ENCODE results near the gene TTC17. TPM values are rescaled to one million over a fixed set of nuclear protein-coding genes. Genes with fewer than 3 reads are reported as not detected.

The TTC17 gene
- total and polyA plus RNA-seq, 10 donors = 31.1 to 208 (median 109) TPM

DNA sequence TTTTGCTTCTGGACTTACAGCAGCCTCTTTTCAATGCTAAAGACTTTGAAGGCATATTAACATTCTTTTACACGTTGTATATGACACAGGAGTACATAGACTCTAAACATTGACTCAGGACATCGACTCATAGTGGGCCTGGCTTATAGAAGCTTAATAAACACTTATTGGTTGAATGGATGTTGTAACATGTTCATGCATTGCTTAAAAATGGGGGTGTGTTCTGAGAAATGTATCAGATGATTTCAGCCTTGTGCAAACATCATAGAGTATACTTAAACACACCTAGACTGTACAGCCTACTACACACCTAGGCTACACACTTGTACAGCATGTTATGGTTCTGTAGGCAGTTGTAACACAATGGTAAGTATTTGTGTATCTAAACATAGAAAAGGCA is 17.9 kb downstream of the TTC17 start:
- Histone ChIP-seq H3K36me3 (peaks cover 0 to 62% (median 12%) of the 10 kb centered on the region in 6 donors), H3K4me1 (peaks cover 0 to 32% (median 2%) of the 10 kb centered on the region in 6 donors), H3K27ac (no peak overlapping the region), H3K9me3 (no peaks in the 10 kb centered on the region), H3K4me3 (no peak overlapping the region), H3K27me3 (replicated peaks in 1 of 7) (no peaks in the 10 kb centered on the region)
- TF ChIP-seq, protein P1, sequence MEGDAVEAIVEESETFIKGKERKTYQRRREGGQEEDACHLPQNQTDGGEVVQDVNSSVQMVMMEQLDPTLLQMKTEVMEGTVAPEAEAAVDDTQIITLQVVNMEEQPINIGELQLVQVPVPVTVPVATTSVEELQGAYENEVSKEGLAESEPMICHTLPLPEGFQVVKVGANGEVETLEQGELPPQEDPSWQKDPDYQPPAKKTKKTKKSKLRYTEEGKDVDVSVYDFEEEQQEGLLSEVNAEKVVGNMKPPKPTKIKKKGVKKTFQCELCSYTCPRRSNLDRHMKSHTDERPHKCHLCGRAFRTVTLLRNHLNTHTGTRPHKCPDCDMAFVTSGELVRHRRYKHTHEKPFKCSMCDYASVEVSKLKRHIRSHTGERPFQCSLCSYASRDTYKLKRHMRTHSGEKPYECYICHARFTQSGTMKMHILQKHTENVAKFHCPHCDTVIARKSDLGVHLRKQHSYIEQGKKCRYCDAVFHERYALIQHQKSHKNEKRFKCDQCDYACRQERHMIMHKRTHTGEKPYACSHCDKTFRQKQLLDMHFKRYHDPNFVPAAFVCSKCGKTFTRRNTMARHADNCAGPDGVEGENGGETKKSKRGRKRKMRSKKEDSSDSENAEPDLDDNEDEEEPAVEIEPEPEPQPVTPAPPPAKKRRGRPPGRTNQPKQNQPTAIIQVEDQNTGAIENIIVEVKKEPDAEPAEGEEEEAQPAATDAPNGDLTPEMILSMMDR (IDR thresholded peaks at IDR 0.05 in 8 of 11, conservative IDR thresholded peaks at IDR 0.05 in 3 of 11) = no peak
- TF ChIP-seq POLR2AphosphoS5 (IDR thresholded peaks at IDR 0.05) = no peak
- TF ChIP-seq POLR2A (IDR thresholded peaks at IDR 0.05) = no peak
- intact Hi-C loops (cut with DNase I; ENCODE audit: low total_unique reads) = no loop called here
- DNase-seq = no peak
- WGBS, 5 donors = 82 to 92% (median 84%) methylated on average over 2 of the region's 2 CpGs

- H3K9me3 ChIP-seq = no peaks in the 10 kb centered on the region
- no peak overlapping the region for H3K27ac ChIP-seq
- H3K27me3 ChIP-seq (replicated peaks in 1 of 7) = no peaks in the 10 kb centered on the region
- intact Hi-C loops (cut with DNase I; ENCODE audit: low total_unique reads) = no loop called here
- TF ChIP-seq POLR2AphosphoS5 (IDR thresholded peaks at IDR 0.05) (no peak), POLR2A (IDR thresholded peaks at IDR 0.05) (no peak)
- TF ChIP-seq, protein P1 (IDR thresholded peaks at IDR 0.05 in 8 of 11, conservative IDR thresholded peaks at IDR 0.05 in 3 of 11) = no peak
- peaks cover 0 to 24% (median 2%) of the 10 kb centered on the region in 6 donors for H3K4me1 ChIP-seq
- no peak for DNase-seq
- no peak overlapping the region for H3K4me3 ChIP-seq
- H3K36me3 ChIP-seq = peaks cover 0 to 58% (median 13%) of the 10 kb centered on the region in 6 donors
Measured at GRCh38 chr11:43377389-43377788, 18.7 kb downstream of the TTC17 start.

DNA sequence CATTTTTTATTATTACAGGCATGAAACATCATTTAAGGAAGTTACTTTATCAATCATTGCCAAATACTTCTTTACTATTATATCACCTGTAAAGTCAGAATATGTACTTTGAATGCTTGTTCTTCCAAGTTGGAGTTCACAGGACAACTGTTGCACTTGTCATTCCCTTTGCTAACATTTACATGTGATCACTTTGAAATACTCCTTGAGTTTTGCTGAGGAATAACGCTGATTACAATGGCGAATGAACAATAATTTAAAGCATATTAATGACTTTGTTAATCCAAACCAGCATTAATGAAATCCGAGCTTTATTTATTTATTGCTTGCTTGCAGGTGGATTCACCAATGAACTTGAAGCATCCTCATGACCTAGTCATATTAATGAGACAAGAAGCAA is 20.2 kb downstream of the TTC17 start:
- no peaks in the 10 kb centered on the region for H3K27me3 ChIP-seq (replicated peaks in 1 of 7)
- H3K4me3 ChIP-seq = no peak overlapping the region
- no peak overlapping the region for H3K27ac ChIP-seq
- intact Hi-C loops (cut with DNase I; ENCODE audit: low total_unique reads) = no loop called here
- peaks cover 0 to 58% (median 16%) of the 10 kb centered on the region in 6 donors for H3K36me3 ChIP-seq
- TF ChIP-seq, protein P1 (IDR thresholded peaks at IDR 0.05 in 8 of 11, conservative IDR thresholded peaks at IDR 0.05 in 3 of 11) = no peak
- TF ChIP-seq POLR2A (IDR thresholded peaks at IDR 0.05) = no peak
- no peak for TF ChIP-seq POLR2AphosphoS5 (IDR thresholded peaks at IDR 0.05)
- no peaks in the 10 kb centered on the region for H3K9me3 ChIP-seq
- 93 to 97% (median 97%) methylated on average over 3 of the region's 3 CpGs for WGBS, 5 donors
- H3K4me1 ChIP-seq = peaks cover 0 to 24% (median 2%) of the 10 kb centered on the region in 6 donors
- no peak for DNase-seq

DNA sequence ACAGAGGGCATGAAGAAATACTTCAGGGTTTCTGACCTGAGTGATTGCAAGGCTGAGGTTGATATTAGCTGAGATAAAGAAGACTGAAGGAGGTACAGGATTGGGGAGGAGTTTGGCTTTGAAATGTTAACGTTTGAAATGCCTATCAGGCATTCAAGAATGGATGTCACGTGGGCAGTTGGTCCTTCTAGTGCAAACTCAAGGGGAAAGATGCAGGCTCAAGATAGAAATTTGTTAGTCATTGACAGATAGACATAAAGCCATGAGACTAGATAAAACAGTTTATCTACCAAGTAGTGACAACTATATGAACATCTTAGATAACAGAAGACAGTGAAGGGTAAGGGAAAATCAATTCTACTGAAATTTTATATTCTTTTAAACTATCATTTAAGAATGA is 23.1 kb downstream of the TTC17 start:
- Histone ChIP-seq H3K4me3 (no peak overlapping the region), H3K36me3 (peaks cover 0 to 72% (median 17%) of the 10 kb centered on the region in 6 donors), H3K9me3 (no peaks in the 10 kb centered on the region), H3K27me3 (replicated peaks in 1 of 7) (no peaks in the 10 kb centered on the region), H3K4me1 (peaks cover 0 to 13% (median 2%) of the 10 kb centered on the region in 6 donors), H3K27ac (no peak overlapping the region)
- intact Hi-C loops (cut with DNase I; ENCODE audit: low total_unique reads) = no loop called here
- 70 to 87% (median 82%) methylated on average over 2 of the region's 2 CpGs for WGBS, 5 donors
- no peak for DNase-seq
- no peak for TF ChIP-seq POLR2A (IDR thresholded peaks at IDR 0.05)
- TF ChIP-seq, protein P1 (IDR thresholded peaks at IDR 0.05 in 8 of 11, conservative IDR thresholded peaks at IDR 0.05 in 3 of 11) = no peak
- no peak for TF ChIP-seq POLR2AphosphoS5 (IDR thresholded peaks at IDR 0.05)

Data from spleen (tissue), 11 donors.